NCI-H460 (cell line): ENCODE measurements around the gene DNAJB13. TPM values are rescaled to one million over a fixed set of nuclear protein-coding genes. Genes with fewer than 3 reads are reported as not detected.

Source experiments
- DNase-seq: peaks from one replicate; pipeline ENCODE4 v3.0.0-alpha.2; 2016; ENCODE audit warnings: low read depth; ENCODE audit errors: extremely low read depth
- total RNA-seq: library from RNA; depleted of rRNA; stranded (reverse); fragments of >200 nt; shearing (Covaris generic); gene quantifications from 2 replicates; pipeline ENCODE4 v1.2.3, GENCODE V29; 2014; rRNA removed

Gene DNAJB13
- total RNA-seq, 1 experiment from 2014 or later = not detected

GRCh38 chr11:74012074-74012809, 61.4 kb downstream of the DNAJB13 start:
- DNase-seq = no peak

- DNase-seq = no peak
These were observed 62.3 kb downstream of the DNAJB13 start for GRCh38 chr11:74013141-74013540.

GRCh38 chr11:74014880-74015279, 64.1 kb downstream of the DNAJB13 start:
- DNase-seq = no peak

GRCh38 chr11:74015919-74016684, 65.3 kb downstream of the DNAJB13 start:
- DNase-seq = no peak

GRCh38 chr11:74017631-74018030, 66.8 kb downstream of the DNAJB13 start:
- DNase-seq = no peak

GRCh38 chr11:74018331-74019005, 67.6 kb downstream of the DNAJB13 start:
- DNase-seq = no peak

- DNase-seq = no peak
These were observed 68.4 kb downstream of the DNAJB13 start for GRCh38 chr11:74019104-74019738.

GRCh38 chr11:74019860-74020259, 69.0 kb downstream of the DNAJB13 start:
- no peak for DNase-seq

Other genes starting within 250 kb of the DNAJB13 start
- 53.3 and 60.6 TPM in 2 replicates for gene RAB6A, start 190.0 kb upstream of the DNAJB13 start, total RNA-seq
- 49.7 and 53.5 TPM in 2 replicates for gene MRPL48, start 163.2 kb upstream of the DNAJB13 start, total RNA-seq
- gene COA4, start 74.2 kb upstream of the DNAJB13 start, total RNA-seq = 60.3 and 63.3 TPM in 2 replicates
- gene PAAF1, start 74.0 kb upstream of the DNAJB13 start, total RNA-seq = 8.2 and 8.6 TPM in 2 replicates
- 0.26 and 0.45 TPM in 2 replicates for gene UCP2, start 31.8 kb downstream of the DNAJB13 start, total RNA-seq
- 0.07 TPM in 1 of 2 replicates, not detected in the other for gene UCP3, start 58.1 kb downstream of the DNAJB13 start, total RNA-seq
- 7.9 and 9.2 TPM in 2 replicates for gene C2CD3, start 220.0 kb downstream of the DNAJB13 start, total RNA-seq
- gene PPME1, start 220.3 kb downstream of the DNAJB13 start, total RNA-seq = 33.5 and 35.8 TPM in 2 replicates